ENCODE results near the gene DAP. TPM values are rescaled to one million over a fixed set of nuclear protein-coding genes. Genes with fewer than 3 reads are reported as not detected.

The DAP gene
- total and polyA plus RNA-seq, 12 donors: 27.4 to 197 (median 101) TPM

- H3K36me3 ChIP-seq (replicated peaks in 1 of 2): no peaks in the 10 kb centered on the region
- intact Hi-C loops (cut with DNase I): no loop called here
- H3K9me3 ChIP-seq (replicated peaks in 1 of 3): no peaks in the 10 kb centered on the region
- H3K27me3 ChIP-seq: no peaks in the 10 kb centered on the region
- no peak overlapping the region for H3K4me3 ChIP-seq
- WGBS, 4 donors: 94 to 97% (median 96%) methylated on average over 8 of the region's 8 CpGs
- no peak for TF ChIP-seq CTCF (IDR thresholded peaks at IDR 0.05)
- no peak for TF ChIP-seq POLR2A (IDR thresholded peaks at IDR 0.05)
- no peak overlapping the region for H3K27ac ChIP-seq
- DNase-seq: no peak
- no peaks in the 10 kb centered on the region for H3K4me1 ChIP-seq (replicated peaks in 1 of 2)
Measured at GRCh38 chr5:10712574-10713366, 48.3 kb downstream of the DAP start.

GRCh38 chr5:10711562-10711961 lies 49.5 kb downstream of the DAP start:
- intact Hi-C loops (cut with DNase I): no loop called here
- TF ChIP-seq POLR2A (IDR thresholded peaks at IDR 0.05): no peak
- no peak for TF ChIP-seq CTCF (IDR thresholded peaks at IDR 0.05)
- H3K4me3 ChIP-seq: no peak overlapping the region
- no peaks in the 10 kb centered on the region for H3K36me3 ChIP-seq (replicated peaks in 1 of 2)
- no peaks in the 10 kb centered on the region for H3K4me1 ChIP-seq (replicated peaks in 1 of 2)
- no peaks in the 10 kb centered on the region for H3K27me3 ChIP-seq
- no peak for DNase-seq
- H3K9me3 ChIP-seq (replicated peaks in 1 of 3): no peaks in the 10 kb centered on the region
- 76 to 97% (median 90%) methylated on average over 6 of the region's 6 CpGs for WGBS, 4 donors
- H3K27ac ChIP-seq: no peak overlapping the region

- no peak overlapping the region for H3K4me3 ChIP-seq
- no peak for DNase-seq
- H3K27me3 ChIP-seq: no peaks in the 10 kb centered on the region
- no peaks in the 10 kb centered on the region for H3K36me3 ChIP-seq (replicated peaks in 1 of 2)
- H3K27ac ChIP-seq: no peak overlapping the region
- TF ChIP-seq CTCF (IDR thresholded peaks at IDR 0.05): no peak
- no peak for TF ChIP-seq POLR2A (IDR thresholded peaks at IDR 0.05)
- H3K4me1 ChIP-seq (replicated peaks in 1 of 2): no peaks in the 10 kb centered on the region
- intact Hi-C loops (cut with DNase I): no loop called here
- WGBS, 4 donors: 92 to 93% (median 92%) methylated on average over 10 of the region's 10 CpGs
- H3K9me3 ChIP-seq (replicated peaks in 1 of 3): no peaks in the 10 kb centered on the region
Measured at GRCh38 chr5:10710513-10711128, 50.4 kb downstream of the DAP start.

GRCh38 chr5:10709933-10710332 lies 51.1 kb downstream of the DAP start:
- intact Hi-C loops (cut with DNase I): loop anchor here in 1 of 2 donors (10.0 kb wide), 1 partner anchor 145 kb away; no protein-coding TSS in a partner anchor
- no peaks in the 10 kb centered on the region for H3K36me3 ChIP-seq (replicated peaks in 1 of 2)
- H3K9me3 ChIP-seq (replicated peaks in 1 of 3): no peaks in the 10 kb centered on the region
- DNase-seq: no peak
- H3K4me3 ChIP-seq: no peak overlapping the region
- 88 to 96% (median 90%) methylated on average over 7 to 8 of the region's 8 CpGs for WGBS, 4 donors
- H3K27ac ChIP-seq: no peak overlapping the region
- TF ChIP-seq POLR2A (IDR thresholded peaks at IDR 0.05) (no peak), CTCF (IDR thresholded peaks at IDR 0.05) (no peak)
- no peaks in the 10 kb centered on the region for H3K4me1 ChIP-seq (replicated peaks in 1 of 2)
- H3K27me3 ChIP-seq: no peaks in the 10 kb centered on the region

All from adrenal gland (tissue), 12 donors.